Measurements from ENCODE around the gene PRSS48. TPM values are rescaled to one million over a fixed set of nuclear protein-coding genes. Genes with fewer than 3 reads are reported as not detected.

Gene PRSS48
- total RNA-seq, 1 experiment from 2014 or later: not detected

DNA sequence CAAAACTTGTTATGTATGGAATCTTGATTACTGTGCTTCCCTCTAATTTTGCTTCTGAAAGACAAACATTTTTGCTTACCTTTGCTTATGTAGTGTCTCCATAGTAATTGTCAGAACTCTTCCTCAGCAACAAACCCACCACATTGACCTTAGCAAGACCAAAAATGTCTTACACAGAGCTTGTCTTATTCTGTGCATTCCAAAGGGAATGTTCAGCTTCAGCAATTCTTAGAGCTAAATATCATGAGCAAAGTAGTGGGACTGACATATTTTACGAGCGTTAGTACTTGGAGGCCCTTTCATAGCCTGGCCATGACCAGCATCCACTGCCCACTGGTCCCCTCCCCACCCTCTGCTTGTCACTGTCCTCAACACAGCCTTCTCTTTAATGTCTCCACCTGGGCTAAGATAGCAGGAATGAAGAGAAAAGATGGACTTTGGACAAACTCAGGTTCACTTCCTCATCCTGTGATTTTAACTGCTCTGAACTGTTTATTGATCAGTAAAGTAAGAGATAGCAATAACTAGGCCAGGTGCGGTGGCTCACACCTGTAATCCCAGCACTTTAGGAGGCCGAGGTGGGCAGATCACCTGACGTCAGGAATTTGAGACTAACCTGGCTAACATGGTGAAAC is 63.9 kb downstream of the PRSS48 start:
- DNase-seq: no peak
- Histone ChIP-seq H3K36me3 (replicated peaks; ENCODE audit: control insufficient read depth, insufficient read depth, low read length) (no peaks in the 10 kb centered on the region), H3K27me3 (ENCODE audit: control insufficient read depth, insufficient read depth, low read length) (no peaks in the 10 kb centered on the region), H3K4me3 (ENCODE audit: insufficient read depth, low read depth, low read length) (no peak overlapping the region)

Other genes starting within 250 kb of the PRSS48 start
- gene RPS3A, start 177.5 kb upstream of the PRSS48 start, total RNA-seq (2014; rRNA removed; shearing (Covaris generic)): 2,159 and 2,810 TPM in 2 replicates
- gene SH3D19, start 48.4 kb downstream of the PRSS48 start, total RNA-seq (2014; rRNA removed; shearing (Covaris generic)): 24.8 and 26.8 TPM in 2 replicates
- 24.2 and 25.6 TPM in 2 replicates for gene FHIP1A, start 132.0 kb downstream of the PRSS48 start, total RNA-seq (2014; rRNA removed; shearing (Covaris generic))